Activated naive CD4-positive, alpha-beta T cell (primary cell): ENCODE measurements around the gene FBXO4.
"Not testable (repeated sequence)": the region's sequence is repeated elsewhere in the genome, so short reads cannot be mapped to it uniquely, and the experiment has no call there.

ENCODE experiments used
- DNase-seq, 4 experiments: peaks; one replicate each; lab custom pipeline; 2025; lab: John Stamatoyannopoulos, UW

FBXO4 gene

DNA sequence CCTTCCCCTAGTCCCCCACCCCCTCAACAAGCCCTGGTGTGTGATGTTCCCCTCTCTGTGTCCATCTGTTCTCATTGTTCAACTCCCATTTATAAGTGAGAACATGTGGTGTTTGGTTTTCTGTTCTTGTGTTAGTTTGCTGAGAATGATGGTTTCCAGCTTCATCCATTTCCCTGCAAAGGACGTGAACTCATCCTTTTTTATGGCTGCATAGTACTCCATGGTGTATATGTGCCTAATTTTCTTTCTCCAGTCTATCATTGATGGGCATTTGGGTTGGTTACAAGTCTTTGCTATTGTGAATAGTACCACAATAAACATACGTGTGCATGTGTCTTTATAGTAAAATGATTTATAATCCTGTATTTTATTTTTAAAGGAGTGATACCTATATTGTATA is 57.8 kb downstream of the FBXO4 start:
- not testable (repeated sequence) for DNase-seq

DNA sequence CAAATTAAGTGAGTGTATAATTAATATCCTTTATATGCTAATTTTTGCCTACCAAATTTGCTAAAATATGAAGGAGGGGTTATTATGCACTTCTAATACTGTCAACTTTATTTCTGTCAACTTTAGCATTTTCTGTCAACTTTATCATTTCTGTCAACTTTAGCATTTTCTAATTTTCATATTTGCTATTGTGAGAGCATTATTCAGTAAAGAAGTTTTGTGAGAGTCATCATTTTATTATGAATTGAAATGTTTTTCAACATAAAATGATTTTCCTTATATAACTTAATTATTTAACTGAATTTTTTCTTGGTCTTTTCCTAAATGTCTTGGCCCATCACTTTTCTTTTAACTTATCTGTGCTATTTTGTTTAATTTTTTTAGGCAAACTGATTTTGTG is 58.2 kb downstream of the FBXO4 start:
- no peak for DNase-seq

DNA sequence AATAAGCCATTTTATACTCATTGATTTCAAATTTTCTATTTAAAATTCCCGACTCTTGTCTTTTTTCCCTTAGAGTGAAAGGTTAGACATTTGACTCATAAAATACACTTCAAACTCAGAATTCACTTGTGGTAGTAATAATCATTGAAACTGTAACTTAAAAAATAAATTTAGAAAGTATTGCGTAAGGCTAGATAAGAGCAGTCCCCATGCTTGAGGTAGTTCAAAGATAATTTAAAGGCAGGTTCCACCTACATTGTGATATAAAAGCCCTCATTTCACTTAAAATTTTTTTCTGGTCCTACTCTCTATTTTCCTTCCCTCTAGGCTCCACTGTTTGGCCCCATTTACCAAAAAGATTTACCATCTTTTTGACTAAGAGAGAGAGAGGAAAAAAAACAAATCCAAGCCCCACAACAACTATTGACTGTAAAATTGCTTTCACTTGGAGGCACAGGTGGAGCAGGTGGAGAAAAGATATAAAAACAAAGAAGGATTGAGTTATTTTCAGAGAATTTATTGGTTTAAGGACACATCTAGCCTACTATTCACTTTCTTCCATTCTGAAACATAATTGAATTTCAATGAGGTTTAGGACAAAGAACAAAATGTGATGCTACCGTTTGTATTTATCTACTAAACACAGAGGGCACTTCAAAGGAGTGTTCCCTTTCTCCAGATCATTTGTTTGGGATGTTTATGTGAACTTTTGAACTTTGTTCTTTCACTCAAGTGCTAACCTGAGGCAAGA is 61.0 kb downstream of the FBXO4 start:
- DNase-seq, result no peak
